ENCODE data around the gene ZNF628. TPM values are rescaled to one million over a fixed set of nuclear protein-coding genes. Genes with fewer than 3 reads are reported as not detected.

The ZNF628 gene
- total RNA-seq, 1 experiment from 2014 or later: 16.7 TPM

GRCh38 chr19:55497763-55498162, 21.3 kb downstream of the ZNF628 start:
- H3K36me3 ChIP-seq (ENCODE audit: insufficient read depth, low read length, poor library complexity, severe bottlenecking): no peaks in the 10 kb centered on the region
- no peak overlapping the region for H3K4me3 ChIP-seq (ENCODE audit: low read depth, low read length, poor library complexity, severe bottlenecking)
- no peak overlapping the region for H3K27ac ChIP-seq (ENCODE audit: low read depth, low read length, poor library complexity, severe bottlenecking)
- TF ChIP-seq CTCF (conservative IDR thresholded peaks at IDR 0.05; ENCODE audit: low read depth, low read length) (no peak), EZH2 (IDR thresholded peaks at IDR 0.05; ENCODE audit: borderline replicate concordance, low read depth, low read length, poor library complexity, severe bottlenecking) (no peak)
- POLR2A ChIA-PET (ENCODE audit: low non-redundant PET): no interaction called here
- peaks cover 4% of the 10 kb centered on the region for H3K4me1 ChIP-seq (ENCODE audit: insufficient read depth, low read length, poor library complexity, severe bottlenecking)
- no peaks in the 10 kb centered on the region for H3K27me3 ChIP-seq (replicated peaks; ENCODE audit: insufficient read depth, low read depth, low read length, poor library complexity)
- intact Hi-C loops (cut with micrococcal nuclease; ENCODE audit: unreplicated experiment): no loop called here
- CTCF ChIA-PET: no interaction called here
- no TSS peak for BruUV-seq (replicated peaks)
- H3K9me3 ChIP-seq (ENCODE audit: low read depth, low read length, poor library complexity, severe bottlenecking): no peaks in the 10 kb centered on the region
- DNase-seq (ENCODE audit: low spot score): no peak

- Histone ChIP-seq H3K4me3 (ENCODE audit: low read depth, low read length, poor library complexity, severe bottlenecking) (no peak overlapping the region), H3K36me3 (ENCODE audit: insufficient read depth, low read length, poor library complexity, severe bottlenecking) (no peaks in the 10 kb centered on the region), H3K9me3 (ENCODE audit: low read depth, low read length, poor library complexity, severe bottlenecking) (no peaks in the 10 kb centered on the region), H3K27me3 (replicated peaks; ENCODE audit: insufficient read depth, low read depth, low read length, poor library complexity) (no peaks in the 10 kb centered on the region), H3K4me1 (ENCODE audit: insufficient read depth, low read length, poor library complexity, severe bottlenecking) (peaks cover 4% of the 10 kb centered on the region), H3K27ac (ENCODE audit: low read depth, low read length, poor library complexity, severe bottlenecking) (no peak overlapping the region)
- BruUV-seq (replicated peaks): no TSS peak
- intact Hi-C loops (cut with micrococcal nuclease; ENCODE audit: unreplicated experiment): no loop called here
- no peak for DNase-seq (ENCODE audit: low spot score)
- CTCF ChIA-PET: no interaction called here
- no peak for TF ChIP-seq EZH2 (IDR thresholded peaks at IDR 0.05; ENCODE audit: borderline replicate concordance, low read depth, low read length, poor library complexity, severe bottlenecking)
- no peak for TF ChIP-seq CTCF (conservative IDR thresholded peaks at IDR 0.05; ENCODE audit: low read depth, low read length)
- POLR2A ChIA-PET (ENCODE audit: low non-redundant PET): no interaction called here
Observed at GRCh38 chr19:55498246-55498840, 21.9 kb downstream of the ZNF628 start.

GRCh38 chr19:55500368-55500952, 24.0 kb downstream of the ZNF628 start:
- no peak for DNase-seq (ENCODE audit: low spot score)
- ChIA-PET CTCF (no interaction called here), POLR2A (ENCODE audit: low non-redundant PET) (no interaction called here)
- Histone ChIP-seq H3K27ac (ENCODE audit: low read depth, low read length, poor library complexity, severe bottlenecking) (no peak overlapping the region), H3K36me3 (ENCODE audit: insufficient read depth, low read length, poor library complexity, severe bottlenecking) (no peaks in the 10 kb centered on the region), H3K4me1 (ENCODE audit: insufficient read depth, low read length, poor library complexity, severe bottlenecking) (no peaks in the 10 kb centered on the region), H3K9me3 (ENCODE audit: low read depth, low read length, poor library complexity, severe bottlenecking) (no peaks in the 10 kb centered on the region), H3K4me3 (ENCODE audit: low read depth, low read length, poor library complexity, severe bottlenecking) (no peak overlapping the region), H3K27me3 (replicated peaks; ENCODE audit: insufficient read depth, low read depth, low read length, poor library complexity) (no peaks in the 10 kb centered on the region)
- intact Hi-C loops (cut with micrococcal nuclease; ENCODE audit: unreplicated experiment): loop anchor here (5.0 kb wide), 1 partner anchor 33 kb away; no protein-coding TSS in a partner anchor
- no peak for TF ChIP-seq EZH2 (IDR thresholded peaks at IDR 0.05; ENCODE audit: borderline replicate concordance, low read depth, low read length, poor library complexity, severe bottlenecking)
- BruUV-seq (replicated peaks): no TSS peak

Data from A673 (cell line).